Measurements from ENCODE around the gene RAP1A. TPM values are rescaled to one million over a fixed set of nuclear protein-coding genes. Genes with fewer than 3 reads are reported as not detected.

RAP1A gene
- total RNA-seq, 4 donors from 2014 or later, result 61.4 to 167 (median 95.0) TPM

DNA sequence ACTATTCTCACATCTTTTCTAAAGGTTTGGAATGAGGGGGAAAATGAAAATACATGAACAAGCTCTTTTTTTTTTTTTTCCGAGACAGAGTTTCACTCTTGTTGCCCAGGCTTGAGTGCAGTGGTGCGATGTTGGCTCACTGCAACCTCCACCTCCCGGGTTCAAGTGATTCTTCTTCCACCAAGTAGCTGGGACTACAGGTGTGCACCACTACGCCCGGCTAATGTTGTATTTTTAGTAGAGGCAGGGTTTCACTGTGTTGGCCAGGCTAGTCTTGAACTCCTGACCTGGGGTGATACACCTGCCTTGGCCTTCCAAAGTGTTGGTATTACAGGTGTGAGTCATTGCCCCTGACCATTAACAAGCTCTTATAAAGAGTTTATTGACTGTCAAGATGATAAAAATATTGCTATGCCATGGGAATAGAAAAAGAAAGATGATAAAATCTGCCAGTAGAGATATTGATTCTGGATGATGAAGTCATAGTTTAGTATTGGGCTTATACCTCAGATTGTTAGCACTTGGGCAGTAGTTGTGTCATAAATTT lies 83.0 kb downstream of the RAP1A start:
- TF ChIP-seq, protein P1, sequence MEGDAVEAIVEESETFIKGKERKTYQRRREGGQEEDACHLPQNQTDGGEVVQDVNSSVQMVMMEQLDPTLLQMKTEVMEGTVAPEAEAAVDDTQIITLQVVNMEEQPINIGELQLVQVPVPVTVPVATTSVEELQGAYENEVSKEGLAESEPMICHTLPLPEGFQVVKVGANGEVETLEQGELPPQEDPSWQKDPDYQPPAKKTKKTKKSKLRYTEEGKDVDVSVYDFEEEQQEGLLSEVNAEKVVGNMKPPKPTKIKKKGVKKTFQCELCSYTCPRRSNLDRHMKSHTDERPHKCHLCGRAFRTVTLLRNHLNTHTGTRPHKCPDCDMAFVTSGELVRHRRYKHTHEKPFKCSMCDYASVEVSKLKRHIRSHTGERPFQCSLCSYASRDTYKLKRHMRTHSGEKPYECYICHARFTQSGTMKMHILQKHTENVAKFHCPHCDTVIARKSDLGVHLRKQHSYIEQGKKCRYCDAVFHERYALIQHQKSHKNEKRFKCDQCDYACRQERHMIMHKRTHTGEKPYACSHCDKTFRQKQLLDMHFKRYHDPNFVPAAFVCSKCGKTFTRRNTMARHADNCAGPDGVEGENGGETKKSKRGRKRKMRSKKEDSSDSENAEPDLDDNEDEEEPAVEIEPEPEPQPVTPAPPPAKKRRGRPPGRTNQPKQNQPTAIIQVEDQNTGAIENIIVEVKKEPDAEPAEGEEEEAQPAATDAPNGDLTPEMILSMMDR (IDR thresholded peaks at IDR 0.05; ENCODE audit: low read depth), result no peak

DNA sequence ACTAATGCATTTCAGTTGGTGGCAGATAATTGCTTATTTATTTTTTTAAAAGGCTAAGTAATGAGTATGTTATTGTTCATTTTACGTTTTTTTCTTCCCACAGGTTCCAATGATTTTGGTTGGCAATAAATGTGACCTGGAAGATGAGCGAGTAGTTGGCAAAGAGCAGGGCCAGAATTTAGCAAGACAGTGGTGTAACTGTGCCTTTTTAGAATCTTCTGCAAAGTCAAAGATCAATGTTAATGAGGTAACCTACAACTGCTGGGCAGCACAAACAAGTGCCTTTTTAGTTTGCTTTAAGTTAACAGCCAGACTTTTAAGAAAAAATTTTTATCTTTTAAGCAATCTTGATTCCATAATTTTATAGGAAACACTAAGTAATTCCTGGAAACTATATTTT lies 84.7 kb downstream of the RAP1A start:
- TF ChIP-seq, protein P1 (IDR thresholded peaks at IDR 0.05; ENCODE audit: low read depth), result no peak

DNA sequence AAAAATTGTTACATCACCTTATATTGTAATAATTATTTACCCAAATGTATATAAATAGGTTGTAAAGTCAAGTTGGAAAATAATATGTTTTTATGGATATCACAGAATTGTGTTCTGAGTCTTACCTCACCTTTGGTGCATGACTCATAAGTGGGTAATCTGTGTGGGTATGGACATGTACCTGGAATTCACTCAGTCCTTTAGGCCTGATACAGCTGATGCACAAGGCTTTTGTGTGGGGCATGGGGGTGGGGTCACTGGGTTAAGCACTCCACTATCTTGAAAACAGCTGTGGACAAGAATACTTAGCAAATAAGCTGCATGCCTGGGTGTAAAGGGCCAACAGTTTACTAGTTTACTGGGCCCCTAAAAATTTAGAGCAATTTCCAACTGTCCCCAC lies 85.2 kb downstream of the RAP1A start:
- TF ChIP-seq, protein P1 (IDR thresholded peaks at IDR 0.05; ENCODE audit: low read depth), result no peak

DNA sequence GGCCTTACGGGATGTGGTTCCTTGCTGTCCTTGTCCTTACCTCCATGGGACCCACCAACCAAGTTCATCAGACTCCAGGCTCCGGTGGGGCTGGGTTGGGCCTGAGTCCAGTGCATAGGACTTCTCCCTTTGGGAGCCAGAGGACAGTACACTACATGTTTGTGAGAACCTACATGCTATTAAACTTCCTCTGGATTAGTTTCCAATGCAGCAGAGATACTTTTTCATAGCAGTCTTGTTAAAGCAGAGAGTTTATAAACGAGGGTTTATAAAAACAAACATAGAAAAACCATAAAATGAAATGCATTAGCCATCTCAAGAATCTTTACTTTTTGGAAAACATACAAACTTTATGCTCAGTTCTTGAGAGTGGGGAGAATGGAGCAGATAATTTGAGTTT lies 86.3 kb downstream of the RAP1A start:
- TF ChIP-seq, protein P1 (IDR thresholded peaks at IDR 0.05; ENCODE audit: low read depth), result no peak

DNA sequence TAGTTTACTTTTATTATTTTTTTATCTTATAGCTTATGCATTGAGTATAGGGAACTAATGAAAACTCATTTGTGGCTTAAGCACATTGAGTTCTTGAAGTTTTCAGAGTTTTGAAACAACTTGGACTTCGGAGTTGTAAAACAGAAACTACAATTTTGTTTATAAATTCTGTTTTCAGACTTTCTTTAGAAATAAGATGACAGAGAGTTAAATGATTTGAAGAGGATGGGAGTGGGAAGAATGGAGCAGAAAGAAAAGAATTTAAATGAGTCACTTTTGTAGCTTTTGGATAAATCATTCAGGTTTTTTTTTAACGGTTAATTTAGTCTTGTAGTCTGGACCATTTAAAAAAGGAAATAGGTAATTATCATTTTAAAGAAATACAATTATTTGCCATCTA lies 87.3 kb downstream of the RAP1A start:
- TF ChIP-seq, protein P1 (IDR thresholded peaks at IDR 0.05; ENCODE audit: low read depth), result no peak

DNA sequence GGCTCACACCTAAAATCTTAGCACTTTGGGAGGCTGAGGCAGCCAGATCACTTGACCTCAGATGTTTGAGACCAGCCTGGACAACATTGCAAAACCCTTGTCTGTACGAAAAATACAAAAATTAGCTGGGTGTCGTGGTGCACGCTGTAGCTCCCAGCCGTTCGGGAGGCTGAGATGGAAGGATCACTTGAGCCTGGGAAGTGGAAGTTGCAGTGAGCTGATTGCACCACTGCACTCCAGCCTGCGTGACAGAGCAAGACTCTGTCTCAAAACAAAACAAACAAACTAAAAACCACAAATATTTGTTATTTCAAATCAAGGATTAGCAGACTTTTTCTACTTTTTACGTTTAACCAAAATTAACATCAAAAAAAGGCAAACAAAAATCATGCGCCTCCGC lies 88.3 kb downstream of the RAP1A start:
- TF ChIP-seq, protein P1 (IDR thresholded peaks at IDR 0.05; ENCODE audit: low read depth), result no peak

DNA sequence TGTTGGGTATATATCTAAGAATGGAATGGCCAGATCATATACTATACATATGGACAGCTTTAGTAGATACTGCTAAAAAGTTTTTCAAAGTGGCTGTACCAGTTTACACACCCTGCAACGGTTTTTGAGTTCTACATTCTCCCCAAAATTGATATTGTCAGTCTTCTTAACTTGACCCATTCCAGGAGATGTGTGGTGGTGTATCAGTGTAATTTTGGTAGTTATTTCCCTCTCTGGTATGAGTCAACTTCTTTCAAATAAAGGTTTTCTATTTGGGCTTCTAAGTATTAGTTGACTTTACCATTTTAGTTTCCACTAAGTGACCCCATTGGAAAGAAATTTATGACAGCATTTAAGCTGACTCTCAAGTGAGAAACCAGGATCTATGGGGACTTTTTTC lies 90.4 kb downstream of the RAP1A start:
- TF ChIP-seq, protein P1 (IDR thresholded peaks at IDR 0.05; ENCODE audit: low read depth), result no peak
